Ovary (tissue), 9 donors: ENCODE measurements around the gene NDFIP1. TPM values are rescaled to one million over a fixed set of nuclear protein-coding genes. Genes with fewer than 3 reads are reported as not detected.

Source experiments
- DNase-seq, 5 donors: peaks; one replicate each; pipeline ENCODE4 v3.0.0-alpha.2; 2019 to 2020
- H3K27ac ChIP-seq, 2 donors: fragments of 200-600 bp; one replicate each; pipeline versions ENCODE4 v1.5.1 to v1.8.0; 2019 to 2022
- H3K27me3 ChIP-seq: fragments of 200-600 bp; one replicate; pipeline ENCODE4 v1.8.0; 2022
- H3K36me3 ChIP-seq: fragments of 200-600 bp; sonication (generic); one replicate; pipeline ENCODE4 v1.5.1; 2019
- H3K4me1 ChIP-seq: one replicate; pipeline ENCODE4 v1.8.1; 2013; ENCODE audit warnings: mild to moderate bottlenecking, moderate library complexity; ENCODE audit not compliant: insufficient read depth
- H3K4me3 ChIP-seq: fragments of 200-600 bp; sonication (generic); one replicate; pipeline ENCODE4 v1.5.1; 2017
- H3K9me3 ChIP-seq, 2 donors: fragments of 200-600 bp in 1 of 2; sonication (generic) in 1 of 2; one replicate each; pipeline versions ENCODE4 v1.5.1 to v1.8.1; 2013 to 2019; ENCODE audit warnings: mild to moderate bottlenecking in 1 of 2, moderate library complexity in 1 of 2
- EP300 ChIP-seq: sonication (generic); formaldehyde crosslinking; IDR thresholded peaks from one replicate; pipeline ENCODE4 v1.6.1; 2017; ENCODE audit warnings: antibody characterized with exemption
- POLR2A ChIP-seq: fragments of 450-650 bp; IDR thresholded peaks from one replicate; pipeline ENCODE4 v1.6.1; 2017; ENCODE audit warnings: antibody characterized with exemption, mild to moderate bottlenecking, moderate library complexity
- WGBS, 3 donors: extraction: QIAGEN DNeasy Blood & Tissue Kit in 1 of 3; methylation state at CpG; one replicate each; pipeline versions ENCODE4 v1.1.5 to v1.1.7; 2013 to 2017; 5-methylcytosine and 5-hydroxymethylcytosine counted together
- intact Hi-C, 4 donors: fragments of 100-400 bp; cut with DNase I; formaldehyde crosslinking; loops; one replicate each; pipeline versions ENCODE4 v1.11.0 to v1.15.1; 2022 to 2023
- polyA plus RNA-seq, 2 donors: library from polyadenylated mRNA; stranded (reverse); fragments of 200-250 nt in 1 of 2; fragments of 350-450 nt in 1 of 2; fragmentation: Illumina TruSeq in 1 of 2; extraction: RNeasy Lipid Tissue Mini Kit (QIAGEN cat#74804) in 1 of 2; gene quantifications; one replicate each; pipeline ENCODE4 v1.2.3, GENCODE V29; 2013 to 2014
- total RNA-seq, 7 donors: library from RNA; depleted of rRNA in 2 of 7; stranded (reverse); fragments of >200 nt in 2 of 7; fragmentation: NEBNext Ultra II Directional in 3 of 7; extraction: Animal tissue kit (Norgen Biotek cat#: 25700) in 3 of 7; gene quantifications; one replicate each; pipeline versions ENCODE4 v1.1.0 to v1.2.4, GENCODE V29; 2016 to 2023
- TF ChIP-seq, protein P1 (sequence below), 3 donors: fragments of 450-650 bp in 2 of 3; fragments of 200-600 bp in 1 of 3; IDR thresholded peaks; one replicate each; pipeline versions ENCODE4 v1.5.1 to v1.8.0; 2016 to 2022; ENCODE audit warnings: antibody characterized with exemption in 3 of 3, mild to moderate bottlenecking in 1 of 3
- donor health status: DM: no; HTN: no; CAD: no; lungs with moderate emphysema.
- donor health status: DM: no; HTN: no; CAD: no.
- donor health status: Bipolar disorder and iron deficiency.
- donor health status: DM: yes; HTN: yes; CAD: no.
- donor health status: DM: no; HTN: no; CAD: no.
- donor health status: DM: yes; HTN: yes; CAD: no.

The NDFIP1 gene
- total and polyA plus RNA-seq, 9 donors: 54.8 to 192 (median 70.0) TPM

DNA sequence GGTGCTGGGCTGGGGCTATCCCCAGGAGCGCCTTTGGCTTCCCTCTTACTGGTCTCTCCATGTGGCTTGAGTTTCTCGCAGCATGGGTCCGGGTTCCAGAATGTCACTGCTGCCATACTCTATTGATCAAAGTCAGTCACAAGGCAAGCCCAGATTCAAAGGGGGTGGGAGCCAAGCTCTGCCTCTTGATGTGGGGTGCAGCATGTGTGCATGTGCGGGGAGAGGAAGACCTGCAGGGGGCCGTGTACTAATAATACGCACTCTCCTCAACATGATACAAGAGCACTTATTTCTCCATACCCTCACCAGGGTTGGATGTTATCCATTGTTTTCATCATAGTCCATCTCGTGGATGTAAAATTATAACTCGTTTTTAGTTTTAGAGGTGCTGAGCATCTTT, 81.2 kb downstream of the NDFIP1 start:
- no peak for TF ChIP-seq EP300
- H3K27ac ChIP-seq: no peak overlapping the region
- H3K36me3 ChIP-seq: no peaks in the 10 kb centered on the region
- no peaks in the 10 kb centered on the region for H3K9me3 ChIP-seq
- no peak for DNase-seq
- intact Hi-C loops: no loop called here
- 78 to 80% (median 79%) methylated on average over 8 of the region's 8 CpGs for WGBS, 3 donors
- no peak overlapping the region for H3K4me3 ChIP-seq
- no peaks in the 10 kb centered on the region for H3K4me1 ChIP-seq
- no peaks in the 10 kb centered on the region for H3K27me3 ChIP-seq

DNA sequence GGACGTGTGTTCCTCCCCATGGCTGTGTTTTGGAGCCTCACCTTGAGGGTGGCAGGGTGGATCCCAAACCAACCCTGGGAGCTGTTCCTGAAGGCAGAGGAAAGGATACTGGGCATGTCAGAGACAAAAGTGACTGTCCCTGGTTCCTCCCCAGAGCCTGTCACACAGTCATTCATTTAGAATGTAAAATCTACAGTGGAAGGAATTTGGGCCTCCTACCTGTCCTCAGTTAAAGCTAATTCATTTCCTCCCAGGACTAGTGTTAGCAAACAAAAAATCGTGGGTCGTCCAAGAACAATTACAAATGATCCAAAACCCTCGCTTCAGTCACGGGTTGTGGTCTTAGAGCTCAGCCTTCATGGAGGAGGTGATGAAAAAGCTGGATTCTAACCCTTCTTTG, 83.2 kb downstream of the NDFIP1 start:
- Histone ChIP-seq H3K4me1 (no peaks in the 10 kb centered on the region), H3K9me3 (no peaks in the 10 kb centered on the region), H3K4me3 (no peak overlapping the region), H3K27ac (no peak overlapping the region), H3K36me3 (no peaks in the 10 kb centered on the region), H3K27me3 (no peaks in the 10 kb centered on the region)
- 80 to 95% (median 94%) methylated on average over 5 of the region's 5 CpGs for WGBS, 3 donors
- intact Hi-C loops: no loop called here
- TF ChIP-seq POLR2A (no peak), EP300 (no peak)
- TF ChIP-seq, protein P1, sequence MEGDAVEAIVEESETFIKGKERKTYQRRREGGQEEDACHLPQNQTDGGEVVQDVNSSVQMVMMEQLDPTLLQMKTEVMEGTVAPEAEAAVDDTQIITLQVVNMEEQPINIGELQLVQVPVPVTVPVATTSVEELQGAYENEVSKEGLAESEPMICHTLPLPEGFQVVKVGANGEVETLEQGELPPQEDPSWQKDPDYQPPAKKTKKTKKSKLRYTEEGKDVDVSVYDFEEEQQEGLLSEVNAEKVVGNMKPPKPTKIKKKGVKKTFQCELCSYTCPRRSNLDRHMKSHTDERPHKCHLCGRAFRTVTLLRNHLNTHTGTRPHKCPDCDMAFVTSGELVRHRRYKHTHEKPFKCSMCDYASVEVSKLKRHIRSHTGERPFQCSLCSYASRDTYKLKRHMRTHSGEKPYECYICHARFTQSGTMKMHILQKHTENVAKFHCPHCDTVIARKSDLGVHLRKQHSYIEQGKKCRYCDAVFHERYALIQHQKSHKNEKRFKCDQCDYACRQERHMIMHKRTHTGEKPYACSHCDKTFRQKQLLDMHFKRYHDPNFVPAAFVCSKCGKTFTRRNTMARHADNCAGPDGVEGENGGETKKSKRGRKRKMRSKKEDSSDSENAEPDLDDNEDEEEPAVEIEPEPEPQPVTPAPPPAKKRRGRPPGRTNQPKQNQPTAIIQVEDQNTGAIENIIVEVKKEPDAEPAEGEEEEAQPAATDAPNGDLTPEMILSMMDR (IDR thresholded peaks at IDR 0.05): no peak
- DNase-seq: no peak

DNA sequence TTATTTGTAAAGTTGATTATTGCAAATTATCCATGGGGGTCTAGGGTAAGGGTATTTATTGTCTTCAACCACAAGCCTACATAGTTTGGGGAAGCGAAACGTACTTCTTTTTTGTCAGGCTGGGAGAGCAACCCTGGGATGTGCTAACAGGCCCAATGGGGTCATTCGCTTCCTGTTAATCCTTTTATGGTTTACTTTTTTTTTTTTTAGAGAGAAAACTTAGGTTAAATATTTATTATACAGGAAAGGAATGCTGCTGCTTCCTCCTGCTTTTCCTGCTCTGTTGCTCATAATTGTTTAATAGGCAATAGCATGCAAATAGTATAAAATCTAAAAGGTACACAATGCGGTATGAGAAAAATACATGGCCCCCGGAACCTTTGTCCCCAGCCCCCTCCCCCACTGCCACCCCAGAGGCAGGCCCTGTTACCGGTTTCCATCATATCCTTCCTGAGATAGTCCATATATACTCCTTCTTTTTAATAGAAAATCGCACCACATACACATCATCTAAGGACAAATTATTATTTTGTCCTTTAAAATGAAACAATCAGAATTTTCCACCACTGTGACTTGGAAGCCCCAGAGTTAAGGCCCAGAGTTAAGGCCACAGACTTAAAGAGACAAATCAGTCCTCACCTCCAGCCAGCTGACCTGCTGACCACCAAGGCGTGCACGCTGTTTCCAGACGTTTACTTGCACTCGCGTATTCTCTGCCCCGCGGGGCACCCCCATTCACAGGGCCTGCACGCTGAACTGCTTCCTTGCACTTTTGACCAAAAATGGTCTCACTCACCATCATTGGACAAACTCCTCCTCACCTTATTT, 83.9 kb downstream of the NDFIP1 start:
- 86 to 91% (median 87%) methylated on average over 15 of the region's 15 CpGs for WGBS, 3 donors
- H3K27me3 ChIP-seq: no peaks in the 10 kb centered on the region
- no peaks in the 10 kb centered on the region for H3K9me3 ChIP-seq
- H3K36me3 ChIP-seq: no peaks in the 10 kb centered on the region
- intact Hi-C loops: no loop called here
- TF ChIP-seq POLR2A (no peak), EP300 (no peak)
- TF ChIP-seq, protein P1 (IDR thresholded peaks at IDR 0.05): no peak
- no peak overlapping the region for H3K27ac ChIP-seq
- no peak for DNase-seq
- no peak overlapping the region for H3K4me3 ChIP-seq
- H3K4me1 ChIP-seq: no peaks in the 10 kb centered on the region

DNA sequence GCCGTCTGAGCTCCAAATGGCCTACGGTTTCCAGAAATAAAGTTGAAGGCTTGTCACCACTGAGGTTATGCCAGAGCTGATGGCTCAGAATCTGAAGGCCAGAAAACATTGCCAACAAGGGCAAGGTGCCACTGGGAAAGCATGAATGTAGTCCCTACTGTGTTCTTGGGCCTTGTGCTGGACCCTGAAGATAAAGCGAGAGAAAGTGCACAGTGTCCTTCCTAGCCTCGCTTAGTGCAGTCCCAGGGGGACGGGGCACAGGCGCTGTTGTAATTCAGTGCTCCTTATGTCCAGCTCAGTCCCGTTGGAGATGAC, 84.5 kb downstream of the NDFIP1 start:
- no peaks in the 10 kb centered on the region for H3K36me3 ChIP-seq
- no peak overlapping the region for H3K4me3 ChIP-seq
- H3K27me3 ChIP-seq: no peaks in the 10 kb centered on the region
- TF ChIP-seq, protein P1 (IDR thresholded peaks at IDR 0.05): no peak
- TF ChIP-seq POLR2A (no peak), EP300 (no peak)
- H3K27ac ChIP-seq: no peak overlapping the region
- H3K4me1 ChIP-seq: no peaks in the 10 kb centered on the region
- intact Hi-C loops: no loop called here
- 72 to 93% (median 85%) methylated on average over 7 of the region's 7 CpGs for WGBS, 3 donors
- no peak for DNase-seq
- no peaks in the 10 kb centered on the region for H3K9me3 ChIP-seq

DNA sequence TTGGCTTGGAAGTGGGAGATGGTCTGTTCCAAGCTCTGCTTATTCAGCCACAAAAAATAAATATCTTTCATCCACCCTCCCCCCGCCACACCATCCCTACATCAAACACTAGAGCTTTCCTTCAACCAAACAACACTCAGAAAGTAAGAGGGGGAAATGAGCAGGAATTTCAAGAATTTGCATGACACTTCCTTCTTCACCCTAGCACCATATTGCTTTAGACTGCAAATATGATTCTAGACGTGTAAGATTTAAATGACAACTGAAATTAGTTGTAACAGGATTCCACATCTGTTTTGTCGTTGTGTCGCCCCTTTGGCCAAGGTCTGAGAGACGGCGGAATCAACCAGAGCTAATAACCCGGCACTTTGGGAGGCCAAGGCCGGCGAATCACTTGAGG, 88.5 kb downstream of the NDFIP1 start:
- H3K27me3 ChIP-seq: no peaks in the 10 kb centered on the region
- H3K9me3 ChIP-seq: no peaks in the 10 kb centered on the region
- WGBS, 3 donors: 82 to 83% (median 83%) methylated on average over 9 of the region's 9 CpGs
- DNase-seq: no peak
- no peaks in the 10 kb centered on the region for H3K36me3 ChIP-seq
- no peaks in the 10 kb centered on the region for H3K4me1 ChIP-seq
- H3K4me3 ChIP-seq: no peak overlapping the region
- intact Hi-C loops: no loop called here
- H3K27ac ChIP-seq: no peak overlapping the region
- no peak for TF ChIP-seq POLR2A
- no peak for TF ChIP-seq EP300
- TF ChIP-seq, protein P1 (IDR thresholded peaks at IDR 0.05): no peak
